Renal cortex interstitium (tissue), 11 donors: ENCODE results near the gene EXOC6B. TPM values are rescaled to one million over a fixed set of nuclear protein-coding genes. Genes with fewer than 3 reads are reported as not detected.

ENCODE experiments used
- DNase-seq, 11 donors: peaks; one replicate each; pipeline ENCODE4 v3.0.0-alpha.2; 2013; ENCODE audit warnings: low read depth in 9 of 11, low spot score in 4 of 11; ENCODE audit errors: extremely low read depth in 1 of 11
- polyA plus RNA-seq, 3 donors: library from polyadenylated mRNA; unstranded; fragments of 120-200 nt; gene quantifications; one replicate each; pipeline ENCODE4 v1.2.1, GENCODE V29; 2013; ENCODE audit not compliant: insufficient read length in 3 of 3

EXOC6B gene
- polyA plus RNA-seq, 3 donors, result 22.2 to 24.2 (median 22.7) TPM

GRCh38 chr2:72755647-72756423 is 70.0 kb downstream of the EXOC6B start:
- no peak for DNase-seq

- DNase-seq, result no peak
Measured at GRCh38 chr2:72754628-72755320, 71.1 kb downstream of the EXOC6B start.

GRCh38 chr2:72750977-72751639 is 74.7 kb downstream of the EXOC6B start:
- DNase-seq, result no peak

- no peak for DNase-seq
Measured at GRCh38 chr2:72750466-72750865, 75.4 kb downstream of the EXOC6B start.

GRCh38 chr2:72747344-72747743 is 78.5 kb downstream of the EXOC6B start:
- no peak for DNase-seq

- DNase-seq, result peak; percentile 24 to 69 (median 48)
Measured at GRCh38 chr2:72745679-72746368, 80.0 kb downstream of the EXOC6B start.

- DNase-seq, result no peak
Measured at GRCh38 chr2:72744049-72744448, 81.8 kb downstream of the EXOC6B start.

GRCh38 chr2:72743481-72743880 is 82.4 kb downstream of the EXOC6B start:
- no peak for DNase-seq

GRCh38 chr2:72738096-72738495 is 87.7 kb downstream of the EXOC6B start:
- DNase-seq, result no peak

GRCh38 chr2:72734432-72734831 is 91.4 kb downstream of the EXOC6B start:
- no peak for DNase-seq

- no peak for DNase-seq
Measured at GRCh38 chr2:72731116-72731515, 94.7 kb downstream of the EXOC6B start.

- no peak for DNase-seq
Measured at GRCh38 chr2:72727356-72727755, 98.5 kb downstream of the EXOC6B start.

- no peak for DNase-seq
Measured at GRCh38 chr2:72723769-72724370, 102.0 kb downstream of the EXOC6B start.

- no peak for DNase-seq
Measured at GRCh38 chr2:72722492-72723070, 103.3 kb downstream of the EXOC6B start.

- DNase-seq, result peak in 2 of 11 donors; percentile 25 to 30
Measured at GRCh38 chr2:72719416-72719815, 106.4 kb downstream of the EXOC6B start.

- DNase-seq, result no peak
Measured at GRCh38 chr2:72718876-72719275, 107.0 kb downstream of the EXOC6B start.

- no peak for DNase-seq
Measured at GRCh38 chr2:72716601-72717000, 109.2 kb downstream of the EXOC6B start.

- DNase-seq, result no peak
Measured at GRCh38 chr2:72713857-72714256, 112.0 kb downstream of the EXOC6B start.

- DNase-seq, result no peak
Measured at GRCh38 chr2:72712977-72713376, 112.9 kb downstream of the EXOC6B start.
